Measurements from ENCODE around the gene PTPRN2.

DNA sequence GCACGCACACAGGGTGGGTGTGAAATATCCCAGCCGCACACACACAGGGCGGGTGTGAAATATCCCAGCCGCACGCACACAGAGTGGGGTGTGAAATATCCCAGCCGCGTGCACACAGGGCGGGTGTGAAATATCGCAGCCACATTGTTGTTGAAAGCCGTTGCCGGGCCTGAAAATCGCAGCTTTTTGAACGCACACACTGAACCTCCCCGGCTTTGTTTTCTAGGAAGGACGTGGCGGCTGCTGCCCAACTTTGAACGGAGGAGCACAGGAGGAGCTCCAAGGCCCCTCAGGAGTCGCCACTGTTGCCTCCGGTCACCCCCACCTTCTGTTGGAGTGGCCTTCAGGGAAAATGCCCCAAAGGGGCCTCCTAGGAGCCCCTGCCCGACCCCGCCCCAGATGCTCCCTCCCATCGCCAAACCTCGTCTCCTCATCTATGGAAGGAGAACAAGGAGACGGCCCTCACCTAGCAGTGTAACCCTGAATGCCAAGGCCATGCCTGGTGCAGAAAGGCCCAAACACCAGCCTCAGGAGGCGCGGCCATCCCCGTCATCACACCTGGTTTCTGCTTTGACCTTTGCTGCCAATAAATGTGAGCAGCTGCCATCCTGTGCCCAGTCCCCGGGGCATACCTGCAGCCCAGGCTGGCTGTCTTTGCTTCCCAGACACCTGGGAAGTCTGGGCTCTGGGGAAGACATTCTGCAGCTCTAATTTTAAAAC, 318.6 kb downstream of the PTPRN2 start:
- no peak for TF ChIP-seq CTCF (conservative IDR thresholded peaks at IDR 0.05 in 1 of 2, IDR thresholded peaks at IDR 0.05 in 1 of 2; ENCODE audit: extremely low read depth in 1 of 2, insufficient read depth in 1 of 2, low read depth in 1 of 2, low read length in 2 of 2)
- no peak for TF ChIP-seq EZH2 (IDR thresholded peaks at IDR 0.05; ENCODE audit: borderline replicate concordance, low read length)

Data from mammary epithelial cell (primary cell).